Measurements from ENCODE around the gene IL36A. TPM values are rescaled to one million over a fixed set of nuclear protein-coding genes. Genes with fewer than 3 reads are reported as not detected.

The IL36A gene
- total RNA-seq = not detected

GRCh38 chr2:113005030-113005509 lies at the start of gene IL36A:
Gene IL36A (plus strand): TSS chr2:113005459. CDS start chr2:113005872, 413 bp downstream.
- H3K27ac Mint-ChIP-seq = peak within 1 kb of the TSS in 1 of 2 donors; percentile 8
- ATAC-seq = no peak
- DNase-seq (ENCODE audit: low spot score in 2 of 2) = no peak
- H3K36me3 Mint-ChIP-seq = peaks cover 16 to 23% of the 10 kb centered on the region in 2 donors
- H3K9me3 Mint-ChIP-seq = peaks cover 13 to 22% of the 10 kb centered on the region in 2 donors

GRCh38 chr2:112957511-112957910 lies 47.7 kb upstream of the IL36A start:
- H3K27ac Mint-ChIP-seq = no peak overlapping the region
- H3K9me3 Mint-ChIP-seq = no peaks in the 10 kb centered on the region
- ATAC-seq = no peak
- DNase-seq (ENCODE audit: low spot score in 2 of 2) = no peak
- no peaks in the 10 kb centered on the region for H3K36me3 Mint-ChIP-seq

GRCh38 chr2:112958428-112959108 lies 46.7 kb upstream of the IL36A start:
- H3K9me3 Mint-ChIP-seq = no peaks in the 10 kb centered on the region
- peak in 1 of 2 donors; percentile 37 for DNase-seq (ENCODE audit: low spot score in 2 of 2)
- H3K36me3 Mint-ChIP-seq = no peaks in the 10 kb centered on the region
- H3K27ac Mint-ChIP-seq = no peak overlapping the region
- peak; percentile 69 to 82 for ATAC-seq

GRCh38 chr2:112959109-112959812 lies 46.0 kb upstream of the IL36A start:
- H3K36me3 Mint-ChIP-seq = no peaks in the 10 kb centered on the region
- H3K27ac Mint-ChIP-seq = no peak overlapping the region
- no peaks in the 10 kb centered on the region for H3K9me3 Mint-ChIP-seq
- DNase-seq (ENCODE audit: low spot score in 2 of 2) (no peak), ATAC-seq (no peak)

- ATAC-seq = no peak
- Mint-ChIP-seq H3K36me3 (no peaks in the 10 kb centered on the region), H3K27ac (no peak overlapping the region), H3K9me3 (no peaks in the 10 kb centered on the region)
- DNase-seq (ENCODE audit: low spot score in 2 of 2) = no peak
These were observed 44.9 kb upstream of the IL36A start for GRCh38 chr2:112960230-112960825.

- peak overlapping the region in 1 of 2 donors; percentile 41 for H3K27ac Mint-ChIP-seq
- DNase-seq (ENCODE audit: low spot score in 2 of 2) = no peak
- H3K9me3 Mint-ChIP-seq = no peaks in the 10 kb centered on the region
- no peak for ATAC-seq
- H3K36me3 Mint-ChIP-seq = no peaks in the 10 kb centered on the region
These were observed 42.7 kb upstream of the IL36A start for GRCh38 chr2:112962308-112963175.

- H3K9me3 Mint-ChIP-seq = no peaks in the 10 kb centered on the region
- no peaks in the 10 kb centered on the region for H3K36me3 Mint-ChIP-seq
- ATAC-seq (no peak), DNase-seq (ENCODE audit: low spot score in 2 of 2) (no peak)
- H3K27ac Mint-ChIP-seq = no peak overlapping the region
These were observed 38.2 kb upstream of the IL36A start for GRCh38 chr2:112967023-112967422.

GRCh38 chr2:112972423-112973086 lies 32.7 kb upstream of the IL36A start:
- Mint-ChIP-seq H3K36me3 (no peaks in the 10 kb centered on the region), H3K27ac (no peak overlapping the region), H3K9me3 (no peaks in the 10 kb centered on the region)
- ATAC-seq (peak; percentile 64 to 74), DNase-seq (ENCODE audit: low spot score in 2 of 2) (no peak)

- Mint-ChIP-seq H3K9me3 (no peaks in the 10 kb centered on the region), H3K36me3 (no peaks in the 10 kb centered on the region), H3K27ac (no peak overlapping the region)
- DNase-seq (ENCODE audit: low spot score in 2 of 2) (no peak), ATAC-seq (no peak)
These were observed 32.1 kb upstream of the IL36A start for GRCh38 chr2:112973156-112973555.

- H3K9me3 Mint-ChIP-seq = no peaks in the 10 kb centered on the region
- H3K36me3 Mint-ChIP-seq = no peaks in the 10 kb centered on the region
- peak in 1 of 2 donors; percentile 84 for ATAC-seq
- H3K27ac Mint-ChIP-seq = no peak within 1 kb of the TSS
- no peak for DNase-seq (ENCODE audit: low spot score in 2 of 2)
These were observed 27.7 kb upstream of the IL36A start, which contains the start of gene IL36G for GRCh38 chr2:112977559-112978056. Gene IL36G (plus strand): TSS chr2:112978006. CDS start chr2:112978639, 633 bp downstream.

- Mint-ChIP-seq H3K27ac (no peak overlapping the region), H3K9me3 (no peaks in the 10 kb centered on the region), H3K36me3 (no peaks in the 10 kb centered on the region)
- no peak for DNase-seq (ENCODE audit: low spot score in 2 of 2)
- ATAC-seq = no peak
These were observed 25.5 kb upstream of the IL36A start for GRCh38 chr2:112979731-112980130.

GRCh38 chr2:112980537-112980936 lies 24.7 kb upstream of the IL36A start:
- Mint-ChIP-seq H3K27ac (no peak overlapping the region), H3K36me3 (no peaks in the 10 kb centered on the region), H3K9me3 (no peaks in the 10 kb centered on the region)
- DNase-seq (ENCODE audit: low spot score in 2 of 2) (no peak), ATAC-seq (no peak)

GRCh38 chr2:112985090-112985489 lies 20.2 kb upstream of the IL36A start:
- no peak for DNase-seq (ENCODE audit: low spot score in 2 of 2)
- H3K27ac Mint-ChIP-seq = peak overlapping the region in 1 of 2 donors; percentile 68
- no peaks in the 10 kb centered on the region for H3K9me3 Mint-ChIP-seq
- H3K36me3 Mint-ChIP-seq = peaks cover 0 to 8% of the 10 kb centered on the region in 2 donors
- ATAC-seq = peak; percentile 84 to 95

GRCh38 chr2:112989611-112990010 lies 15.6 kb upstream of the IL36A start:
- DNase-seq (ENCODE audit: low spot score in 2 of 2) (no peak), ATAC-seq (no peak)
- H3K36me3 Mint-ChIP-seq = peaks cover 11 to 19% of the 10 kb centered on the region in 2 donors
- H3K27ac Mint-ChIP-seq = no peak overlapping the region
- H3K9me3 Mint-ChIP-seq = peaks cover 10 to 23% of the 10 kb centered on the region in 2 donors

GRCh38 chr2:112993831-112994230 lies 11.4 kb upstream of the IL36A start:
- ATAC-seq = no peak
- H3K9me3 Mint-ChIP-seq = peaks cover 13 to 30% of the 10 kb centered on the region in 2 donors
- no peak for DNase-seq (ENCODE audit: low spot score in 2 of 2)
- peaks cover 11 to 25% of the 10 kb centered on the region in 2 donors for H3K36me3 Mint-ChIP-seq
- H3K27ac Mint-ChIP-seq = no peak overlapping the region

GRCh38 chr2:112994648-112995047 lies 10.6 kb upstream of the IL36A start:
- DNase-seq (ENCODE audit: low spot score in 2 of 2) (no peak), ATAC-seq (no peak)
- Mint-ChIP-seq H3K9me3 (peaks cover 16 to 32% of the 10 kb centered on the region in 2 donors), H3K36me3 (peaks cover 14 to 29% of the 10 kb centered on the region in 2 donors), H3K27ac (no peak overlapping the region)

Data from activated naive CD4-positive, alpha-beta T cell treated with anti-CD3 and anti-CD28 coated beads, Interleukin-2, amount 50 U/mL, for 72 hours (primary cell).